MCF 10A (cell line): ENCODE results near the gene TMEM117. TPM values are rescaled to one million over a fixed set of nuclear protein-coding genes. Genes with fewer than 3 reads are reported as not detected.

Source experiments
- BruUV-seq: library from RNA; stranded (reverse); fragments of 400-500 nt; replicated peaks from 2 replicates; lab custom pipeline; 2021; lab: Mats Ljungman, UMichigan
- CTCF ChIA-PET: fragments of 300-600 bp; sonication (Branson Sonifier 250); formaldehyde crosslinking; extraction: SDS; loops from one replicate; lab custom pipeline; 2021; ENCODE audit warnings: antibody characterized with exemption, inconsistent platforms; lab: Yijun Ruan, JAX
- POLR2A ChIA-PET: fragments of 300-600, 350-650 bp; sonication (Branson Sonifier 250); formaldehyde crosslinking; extraction: SDS; loops from one replicate; lab custom pipeline; 2020; ENCODE audit warnings: antibody characterized with exemption, inconsistent platforms; lab: Yijun Ruan, JAX
- DNase-seq: peaks from one replicate; pipeline ENCODE4 v3.0.0-alpha.2; 2018; ENCODE audit not compliant: unreplicated experiment
- H3K27ac Mint-ChIP-seq: one replicate; pipeline ENCODE4 v1.8.0; 2022; ENCODE audit warnings: mild to moderate bottlenecking, low read depth, mixed read lengths; ENCODE audit not compliant: unreplicated experiment
- H3K27me3 Mint-ChIP-seq: one replicate; pipeline ENCODE4 v1.8.0; 2022; ENCODE audit warnings: mixed read lengths; ENCODE audit not compliant: insufficient read depth, unreplicated experiment
- H3K36me3 Mint-ChIP-seq: one replicate; pipeline ENCODE4 v1.8.0; 2022; ENCODE audit warnings: mild to moderate bottlenecking, moderate library complexity, mixed read lengths; ENCODE audit not compliant: insufficient read depth, unreplicated experiment
- H3K4me1 Mint-ChIP-seq: one replicate; pipeline ENCODE4 v1.8.0; 2022; ENCODE audit warnings: mixed read lengths; ENCODE audit not compliant: insufficient read depth, unreplicated experiment
- H3K4me3 Mint-ChIP-seq: one replicate; pipeline ENCODE4 v1.8.0; 2022; ENCODE audit warnings: mild to moderate bottlenecking, moderate library complexity, mixed read lengths; ENCODE audit not compliant: unreplicated experiment
- H3K9me3 Mint-ChIP-seq: one replicate; pipeline ENCODE4 v1.8.0; 2022; ENCODE audit warnings: mixed read lengths; ENCODE audit not compliant: unreplicated experiment
- intact Hi-C: fragments of 100-400 bp; cut with micrococcal nuclease; formaldehyde crosslinking; loops from 2 replicates; pipeline ENCODE4 v1.14.1; 2022
- total RNA-seq: library from RNA; stranded (reverse); gene quantifications from 2 replicates; pipeline ENCODE4 v1.2.3, GENCODE V29; 2022
- TF ChIP-seq, protein P1 (sequence below): fragments of 200-600 bp; IDR thresholded peaks from one replicate; pipeline ENCODE4 v1.8.0; 2022; ENCODE audit warnings: antibody characterized with exemption, mild to moderate bottlenecking; ENCODE audit not compliant: unreplicated experiment

Gene TMEM117
- total RNA-seq, 1 experiment from 2014 or later: 3.2 TPM

DNA sequence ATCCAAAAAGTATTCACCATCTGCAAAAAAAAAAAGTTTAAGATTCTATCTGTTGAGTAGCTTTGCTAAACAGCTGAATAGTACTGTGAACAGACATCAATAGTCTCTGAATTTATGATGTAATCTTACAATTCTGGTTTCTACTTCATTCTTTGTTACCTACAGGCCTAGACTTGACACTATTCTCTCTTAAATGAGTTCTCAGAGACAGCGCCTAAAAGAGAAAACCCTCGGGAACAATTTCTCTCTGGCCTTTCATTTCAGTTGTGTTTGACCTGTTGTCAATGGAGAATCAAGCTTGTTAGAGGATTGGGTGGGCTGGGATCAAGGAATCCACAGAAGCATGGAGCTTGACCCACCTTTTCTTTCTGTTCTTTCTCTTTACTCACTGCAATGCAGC lies 23.8 kb upstream of the TMEM117 start:
- intact Hi-C loops: no loop called here
- H3K9me3 Mint-ChIP-seq: no peaks in the 10 kb centered on the region
- no peak overlapping the region for H3K27ac Mint-ChIP-seq
- no peak for DNase-seq
- no peaks in the 10 kb centered on the region for H3K27me3 Mint-ChIP-seq
- no TSS peak for BruUV-seq
- TF ChIP-seq, protein P1, sequence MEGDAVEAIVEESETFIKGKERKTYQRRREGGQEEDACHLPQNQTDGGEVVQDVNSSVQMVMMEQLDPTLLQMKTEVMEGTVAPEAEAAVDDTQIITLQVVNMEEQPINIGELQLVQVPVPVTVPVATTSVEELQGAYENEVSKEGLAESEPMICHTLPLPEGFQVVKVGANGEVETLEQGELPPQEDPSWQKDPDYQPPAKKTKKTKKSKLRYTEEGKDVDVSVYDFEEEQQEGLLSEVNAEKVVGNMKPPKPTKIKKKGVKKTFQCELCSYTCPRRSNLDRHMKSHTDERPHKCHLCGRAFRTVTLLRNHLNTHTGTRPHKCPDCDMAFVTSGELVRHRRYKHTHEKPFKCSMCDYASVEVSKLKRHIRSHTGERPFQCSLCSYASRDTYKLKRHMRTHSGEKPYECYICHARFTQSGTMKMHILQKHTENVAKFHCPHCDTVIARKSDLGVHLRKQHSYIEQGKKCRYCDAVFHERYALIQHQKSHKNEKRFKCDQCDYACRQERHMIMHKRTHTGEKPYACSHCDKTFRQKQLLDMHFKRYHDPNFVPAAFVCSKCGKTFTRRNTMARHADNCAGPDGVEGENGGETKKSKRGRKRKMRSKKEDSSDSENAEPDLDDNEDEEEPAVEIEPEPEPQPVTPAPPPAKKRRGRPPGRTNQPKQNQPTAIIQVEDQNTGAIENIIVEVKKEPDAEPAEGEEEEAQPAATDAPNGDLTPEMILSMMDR: no peak
- no peaks in the 10 kb centered on the region for H3K36me3 Mint-ChIP-seq
- CTCF ChIA-PET: interaction anchor here (0.7 to 1.6 kb wide), 3 partner anchors 21 to 181 kb away, joined by 3 read pairs; no protein-coding TSS in a partner anchor
- no peak overlapping the region for H3K4me3 Mint-ChIP-seq
- peaks cover 6% of the 10 kb centered on the region for H3K4me1 Mint-ChIP-seq
- POLR2A ChIA-PET: interaction anchor here (1.2 to 8.8 kb wide), 2 partner anchors 25 to 53 kb away, joined by 4 to 152 read pairs; partner anchors contain the start of genes IRAK4, PUS7L and TMEM117

GRCh38 chr12:43812926-43813325 lies 23.0 kb upstream of the TMEM117 start:
- Mint-ChIP-seq H3K9me3 (no peaks in the 10 kb centered on the region), H3K36me3 (no peaks in the 10 kb centered on the region), H3K27ac (no peak overlapping the region), H3K27me3 (no peaks in the 10 kb centered on the region), H3K4me3 (no peak overlapping the region), H3K4me1 (peaks cover 6% of the 10 kb centered on the region)
- CTCF ChIA-PET: interaction anchor here (0.6 to 1.3 kb wide), 3 partner anchors 21 to 299 kb away, joined by 3 to 7 read pairs (median 4); no protein-coding TSS in a partner anchor
- no TSS peak for BruUV-seq
- TF ChIP-seq, protein P1: no peak
- intact Hi-C loops: no loop called here
- no peak for DNase-seq
- POLR2A ChIA-PET: interaction anchor here (1.0 to 8.8 kb wide), 3 partner anchors 11 to 53 kb away, joined by 3 to 152 read pairs (median 4); partner anchors contain the start of gene TMEM117

DNA sequence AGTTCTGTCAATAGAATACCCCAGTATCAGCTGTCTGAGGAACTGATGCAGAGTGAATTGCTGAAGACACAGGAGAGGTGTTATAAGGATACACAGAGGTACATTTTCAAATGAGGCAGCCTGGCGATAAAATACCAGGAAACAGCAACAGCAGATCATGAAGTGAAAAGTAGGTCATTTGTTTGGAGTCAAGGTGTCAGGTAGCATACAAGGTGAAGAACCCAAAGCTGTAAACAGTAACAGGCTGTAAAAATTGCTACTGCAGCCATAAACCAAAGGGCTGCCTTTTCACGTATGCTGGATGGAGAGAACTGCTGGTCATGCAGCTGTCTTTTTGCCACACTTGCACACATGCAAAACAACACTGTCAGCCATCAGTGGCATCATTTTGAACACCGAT lies 20.5 kb upstream of the TMEM117 start:
- no peak overlapping the region for H3K27ac Mint-ChIP-seq
- BruUV-seq: no TSS peak
- TF ChIP-seq, protein P1: no peak
- ChIA-PET CTCF (interaction anchor here (0.7 to 1.5 kb wide), 3 partner anchors 11 to 1852 kb away, joined by 3 to 4 read pairs (median 3); no protein-coding TSS in a partner anchor), POLR2A (interaction anchor here (0.6 to 2.1 kb wide), 2 partner anchors 11 to 47 kb away, joined by 3 to 6 read pairs; no protein-coding TSS in a partner anchor)
- H3K4me3 Mint-ChIP-seq: no peak overlapping the region
- intact Hi-C loops: no loop called here
- H3K9me3 Mint-ChIP-seq: no peaks in the 10 kb centered on the region
- H3K36me3 Mint-ChIP-seq: no peaks in the 10 kb centered on the region
- no peak for DNase-seq
- H3K27me3 Mint-ChIP-seq: no peaks in the 10 kb centered on the region
- peaks cover 6% of the 10 kb centered on the region for H3K4me1 Mint-ChIP-seq

GRCh38 chr12:43816168-43816567 lies 19.7 kb upstream of the TMEM117 start:
- BruUV-seq: no TSS peak
- TF ChIP-seq, protein P1: no peak
- H3K27me3 Mint-ChIP-seq: no peaks in the 10 kb centered on the region
- H3K4me1 Mint-ChIP-seq: peaks cover 6% of the 10 kb centered on the region
- no peaks in the 10 kb centered on the region for H3K9me3 Mint-ChIP-seq
- POLR2A ChIA-PET: interaction anchor here (1.7 to 2.1 kb wide), 2 partner anchors 11 to 19 kb away, joined by 6 to 9 read pairs; partner anchors contain the start of gene TMEM117
- H3K36me3 Mint-ChIP-seq: no peaks in the 10 kb centered on the region
- intact Hi-C loops: no loop called here
- H3K27ac Mint-ChIP-seq: no peak overlapping the region
- no peak for DNase-seq
- H3K4me3 Mint-ChIP-seq: no peak overlapping the region
- CTCF ChIA-PET: interaction anchor here (1.5 to 1.6 kb wide), 2 partner anchors 9 to 67 kb away, joined by 4 read pairs; partner anchors contain the start of gene TWF1
